SK-N-MC (cell line): Measurements from ENCODE around the gene PRELP.

ENCODE experiments used
- DNase-seq: peaks from one replicate; pipeline ENCODE4 v3.0.0-alpha.2; 2011; ENCODE audit warnings: low read depth, low spot score
- H3K27ac ChIP-seq: fragments of 200-600 bp; sonication (generic); 2 replicates; pipeline ENCODE4 v1.5.1; 2016; ENCODE audit warnings: mixed run types
- H3K36me3 ChIP-seq: fragments of 200-600 bp; sonication (generic); 2 replicates; pipeline ENCODE4 v1.6.1; 2017; ENCODE audit warnings: antibody characterized with exemption, low read length, mixed read lengths; ENCODE audit not compliant: insufficient read depth
- H3K4me3 ChIP-seq: fragments of 200-600 bp; sonication (generic); 2 replicates; pipeline ENCODE4 v1.5.1; 2016
- H3K9ac ChIP-seq: fragments of 200-600 bp; sonication (generic); 2 replicates; pipeline ENCODE4 v1.8.0; 2017; ENCODE audit warnings: mixed run types, mixed read lengths; ENCODE audit not compliant: insufficient read length
- H3K9me3 ChIP-seq: fragments of 200-600 bp; sonication (generic); 2 replicates; pipeline ENCODE4 v1.6.1; 2017; ENCODE audit warnings: low read depth, mild to moderate bottlenecking, antibody characterized with exemption, low read length, moderate library complexity, mixed read lengths
- EZH2 ChIP-seq: fragments of 200-600 bp; sonication (generic); IDR thresholded peaks from one replicate; pipeline ENCODE4 v1.6.1; 2017; ENCODE audit warnings: antibody characterized with exemption
- FOXP2 ChIP-seq: optimal IDR thresholded peaks from 2 replicates; pipeline ENCODE3; 2011; ENCODE audit warnings: mild to moderate bottlenecking, moderate library complexity; ENCODE audit not compliant: insufficient read depth; ENCODE audit errors: extremely low read length, control extremely low read depth
- POLR2AphosphoS5 ChIP-seq: IDR thresholded peaks from 2 replicates; pipeline ENCODE4 v1.6.1; 2012; ENCODE audit warnings: mild to moderate bottlenecking, low read depth, low read length, borderline replicate concordance

The PRELP gene

DNA sequence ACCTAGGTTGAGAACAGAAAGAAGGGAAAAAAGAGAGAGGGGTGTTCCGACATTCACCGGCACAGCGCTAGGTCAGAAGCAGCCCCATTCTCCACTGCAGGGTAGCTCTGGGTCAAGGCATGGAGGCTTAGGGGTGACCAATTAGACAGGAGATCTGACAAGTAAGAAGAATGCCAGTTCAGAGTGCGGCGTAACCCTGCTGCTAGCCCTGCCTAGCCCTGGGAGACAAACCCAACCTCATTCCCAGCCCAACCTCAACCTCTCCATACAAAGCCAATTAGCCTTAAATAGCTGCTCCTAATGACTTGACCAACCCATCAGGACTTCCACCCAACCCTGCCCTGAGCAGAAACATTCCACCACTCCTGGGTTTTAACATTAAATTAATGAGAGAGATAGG lies 3.4 kb downstream of the PRELP start:
- H3K9ac ChIP-seq, result no peak overlapping the region
- no peak for DNase-seq
- TF ChIP-seq EZH2 (no peak), POLR2AphosphoS5 (no peak), FOXP2 (no peak)
- H3K36me3 ChIP-seq, result no peaks in the 10 kb centered on the region
- H3K27ac ChIP-seq, result no peak overlapping the region
- no peak overlapping the region for H3K4me3 ChIP-seq
- H3K9me3 ChIP-seq, result no peaks in the 10 kb centered on the region

DNA sequence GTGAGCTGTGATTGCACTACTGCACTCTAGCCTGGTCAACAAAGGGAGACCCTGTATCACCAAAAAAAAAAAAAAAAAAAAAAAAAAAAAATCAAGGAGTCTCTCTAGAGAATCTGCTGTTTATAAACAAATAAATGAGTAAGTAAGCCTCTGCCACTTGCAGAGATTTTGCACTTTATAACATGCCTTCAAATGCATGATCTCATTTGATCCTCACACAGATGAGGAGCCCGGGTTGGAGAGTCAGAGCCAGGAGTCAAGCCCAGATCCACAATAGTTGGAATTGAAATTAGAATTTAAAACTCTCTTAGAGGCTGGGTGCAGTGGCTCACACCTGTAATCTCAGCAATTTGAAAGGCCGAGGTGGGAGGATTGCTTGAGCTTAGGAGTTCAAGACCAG lies 4.0 kb downstream of the PRELP start:
- DNase-seq, result no peak
- Histone ChIP-seq H3K27ac (no peak overlapping the region), H3K4me3 (no peak overlapping the region), H3K9me3 (no peaks in the 10 kb centered on the region), H3K36me3 (no peaks in the 10 kb centered on the region), H3K9ac (no peak overlapping the region)
- no peak for TF ChIP-seq EZH2
- TF ChIP-seq POLR2AphosphoS5, result no peak
- no peak for TF ChIP-seq FOXP2

DNA sequence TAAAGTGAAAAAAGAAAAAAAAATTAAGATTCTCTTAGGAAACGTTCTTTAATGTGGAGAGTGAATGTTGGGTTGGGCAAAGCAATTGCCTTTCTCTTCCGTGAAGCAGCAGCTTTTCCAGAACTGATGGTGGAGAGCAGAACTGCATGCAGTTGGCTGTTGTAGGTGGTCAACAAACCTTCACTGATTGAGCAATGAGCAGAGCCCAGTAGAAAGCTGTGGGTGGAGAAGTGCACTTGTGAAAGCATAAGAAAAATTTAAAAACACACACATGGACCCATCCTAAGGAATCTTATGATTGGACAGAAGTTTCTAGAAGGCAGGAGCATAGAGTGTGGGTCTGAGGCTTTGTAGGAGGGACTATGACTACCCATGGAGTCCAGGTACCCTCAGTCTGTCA lies 4.5 kb downstream of the PRELP start:
- Histone ChIP-seq H3K36me3 (no peaks in the 10 kb centered on the region), H3K4me3 (no peak overlapping the region), H3K9me3 (no peaks in the 10 kb centered on the region), H3K27ac (0 out of 2 replicates have a peak overlapping the region, but pooled peaks have one; percentile 8), H3K9ac (no peak overlapping the region)
- DNase-seq, result no peak
- no peak for TF ChIP-seq POLR2AphosphoS5

DNA sequence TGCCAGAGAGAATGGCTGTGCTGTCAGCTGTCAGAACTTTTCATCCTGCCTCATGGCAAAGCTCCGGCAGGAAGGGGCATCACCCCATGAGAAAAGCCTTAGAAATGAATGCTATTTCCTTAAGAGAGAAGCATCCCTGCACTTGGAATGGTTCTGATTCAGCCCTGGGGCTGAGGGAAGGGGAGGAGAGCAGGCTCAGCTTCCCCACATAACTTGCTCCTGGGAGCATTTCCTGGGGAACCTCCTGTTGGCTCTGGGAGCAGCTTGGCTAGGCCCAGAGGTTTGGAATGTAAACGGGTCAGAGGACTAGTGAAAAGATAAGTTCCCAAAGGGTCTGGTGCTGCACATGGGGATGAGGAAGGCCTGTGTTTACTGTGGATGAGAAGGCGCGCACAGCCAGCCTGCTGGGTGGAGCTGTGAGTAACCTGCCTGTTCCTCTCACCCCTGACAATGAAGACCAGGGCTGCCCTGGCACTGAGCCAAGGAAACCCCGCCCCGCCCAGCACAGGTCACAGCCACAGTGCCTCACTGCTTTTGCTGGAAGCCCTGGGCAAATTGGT lies 5.0 kb downstream of the PRELP start:
- Histone ChIP-seq H3K9me3 (no peaks in the 10 kb centered on the region), H3K4me3 (0 out of 2 replicates have a peak overlapping the region, but pooled peaks have one; percentile 7), H3K27ac (0 out of 2 replicates have a peak overlapping the region, but pooled peaks have one; percentile 8), H3K36me3 (no peaks in the 10 kb centered on the region), H3K9ac (no peak overlapping the region)
- no peak for TF ChIP-seq EZH2
- no peak for TF ChIP-seq FOXP2
- no peak for TF ChIP-seq POLR2AphosphoS5
- no peak for DNase-seq

DNA sequence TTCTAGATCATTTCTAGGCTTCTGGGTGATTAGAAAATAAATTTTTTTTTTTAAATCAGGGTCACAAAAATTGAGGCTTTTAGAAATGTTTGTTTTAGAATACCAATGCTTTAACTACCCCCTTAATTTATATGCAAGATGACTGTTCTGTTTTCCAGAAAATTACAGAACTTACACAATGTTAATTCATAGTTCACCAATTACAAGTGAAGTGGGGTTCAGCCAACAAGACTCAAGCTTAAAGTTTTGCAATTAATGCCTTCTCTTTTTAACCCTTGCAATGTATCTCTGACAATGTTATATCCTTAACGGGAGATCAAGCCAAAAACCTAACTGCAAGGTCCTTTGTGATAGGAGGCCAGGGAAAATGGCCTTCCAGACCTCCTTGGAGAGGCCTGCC lies 5.6 kb downstream of the PRELP start:
- no peak overlapping the region for H3K4me3 ChIP-seq
- H3K9ac ChIP-seq, result no peak overlapping the region
- TF ChIP-seq FOXP2, result no peak
- TF ChIP-seq EZH2, result no peak
- TF ChIP-seq POLR2AphosphoS5, result no peak
- H3K36me3 ChIP-seq, result no peaks in the 10 kb centered on the region
- no peak for DNase-seq
- no peaks in the 10 kb centered on the region for H3K9me3 ChIP-seq
- 0 out of 2 replicates have a peak overlapping the region, but pooled peaks have one; percentile 8 for H3K27ac ChIP-seq

DNA sequence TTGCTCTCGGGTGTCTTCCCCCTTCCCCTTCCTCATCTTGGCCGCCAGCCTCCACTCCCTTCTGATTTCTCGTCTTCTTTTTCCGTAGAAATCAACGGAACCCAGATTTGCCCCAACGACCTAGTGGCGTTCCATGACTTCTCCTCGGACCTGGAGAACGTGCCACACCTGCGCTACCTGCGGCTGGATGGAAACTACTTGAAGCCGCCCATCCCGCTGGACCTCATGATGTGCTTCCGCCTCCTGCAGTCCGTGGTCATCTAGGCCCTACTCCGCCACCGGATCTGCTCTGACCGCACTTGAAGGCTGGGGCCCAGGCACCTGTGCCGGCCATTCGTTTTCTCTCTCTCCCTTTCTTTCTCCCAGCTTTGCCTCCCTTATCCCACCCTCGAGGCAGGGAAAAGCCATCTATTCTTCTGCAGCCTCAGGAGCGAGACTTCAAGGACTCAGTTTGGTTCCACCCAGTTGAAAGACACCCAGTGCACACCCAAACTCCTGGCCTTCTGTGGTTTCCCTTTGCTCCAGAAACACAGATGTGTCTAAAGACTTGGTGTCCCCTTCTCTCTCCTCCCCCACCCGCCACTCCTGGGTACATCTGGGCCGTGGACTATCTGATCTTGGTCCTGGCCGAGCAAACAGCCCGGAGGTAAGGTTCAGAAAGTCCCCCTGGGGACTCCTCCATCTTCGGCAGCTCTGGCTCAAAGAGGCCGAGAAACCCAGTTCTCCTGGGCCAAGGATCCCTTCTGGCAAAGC lies 11.2 kb downstream of the PRELP start:
- Histone ChIP-seq H3K27ac (no peak overlapping the region), H3K36me3 (no peaks in the 10 kb centered on the region), H3K4me3 (peak overlapping the region; percentile 76; the same call in 1 of the 2 replicates), H3K9me3 (no peaks in the 10 kb centered on the region), H3K9ac (no peak overlapping the region)
- no peak for DNase-seq
- TF ChIP-seq POLR2AphosphoS5 (no peak), FOXP2 (no peak), EZH2 (no peak)

DNA sequence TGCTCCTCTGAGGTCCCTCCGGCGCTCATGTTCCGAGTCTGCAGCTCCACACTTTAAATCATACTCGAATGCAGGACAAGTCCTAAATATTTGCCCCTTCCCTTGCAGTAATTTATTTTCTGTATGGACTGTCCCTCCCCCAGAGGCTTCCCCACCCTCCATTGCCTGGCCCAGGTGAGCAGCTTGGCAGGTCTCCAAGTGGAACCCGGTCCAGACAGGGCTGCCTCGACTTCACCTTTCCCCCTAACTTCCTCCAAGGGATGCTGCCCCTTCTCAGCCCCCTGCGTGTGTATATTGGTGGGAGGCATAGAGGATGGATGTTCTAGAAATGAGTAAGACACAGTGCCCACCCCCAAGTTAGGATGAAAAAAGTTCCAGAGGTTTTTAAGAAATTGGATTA lies 12.9 kb downstream of the PRELP start:
- H3K9ac ChIP-seq, result no peak overlapping the region

DNA sequence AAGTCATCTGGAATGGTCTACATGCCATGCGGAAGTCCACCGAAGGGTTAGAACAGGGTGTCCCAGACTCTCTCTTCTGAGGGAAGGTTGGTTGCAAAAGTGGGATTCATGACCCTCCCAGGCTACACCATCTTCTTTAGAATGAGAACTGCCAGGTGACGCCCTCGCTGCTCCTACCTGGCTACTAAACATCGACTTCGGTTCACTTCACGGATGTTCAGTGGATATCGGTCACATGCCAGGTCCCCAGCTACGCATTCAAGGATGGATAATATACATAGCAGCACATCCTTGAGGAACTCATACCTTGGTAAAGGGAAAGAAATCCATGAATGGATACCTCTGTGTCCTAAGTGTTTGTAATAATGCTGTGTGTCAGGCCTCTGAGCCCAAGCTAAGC lies 15.0 kb downstream of the PRELP start:
- H3K27ac ChIP-seq, result no peak overlapping the region
- H3K4me3 ChIP-seq, result no peak overlapping the region
- TF ChIP-seq EZH2, result no peak
- TF ChIP-seq FOXP2, result no peak
- TF ChIP-seq POLR2AphosphoS5, result no peak
- H3K36me3 ChIP-seq, result no peaks in the 10 kb centered on the region
- no peaks in the 10 kb centered on the region for H3K9me3 ChIP-seq
- no peak for DNase-seq
- H3K9ac ChIP-seq, result no peak overlapping the region

More for the DNA sequence above, 12.9 kb downstream of the PRELP start:
- no peaks in the 10 kb centered on the region for H3K9me3 ChIP-seq
- no peaks in the 10 kb centered on the region for H3K36me3 ChIP-seq
- no peak for DNase-seq
- H3K4me3 ChIP-seq, result no peak overlapping the region
- H3K27ac ChIP-seq, result no peak overlapping the region
- TF ChIP-seq FOXP2 (no peak), EZH2 (no peak), POLR2AphosphoS5 (no peak)

DNA sequence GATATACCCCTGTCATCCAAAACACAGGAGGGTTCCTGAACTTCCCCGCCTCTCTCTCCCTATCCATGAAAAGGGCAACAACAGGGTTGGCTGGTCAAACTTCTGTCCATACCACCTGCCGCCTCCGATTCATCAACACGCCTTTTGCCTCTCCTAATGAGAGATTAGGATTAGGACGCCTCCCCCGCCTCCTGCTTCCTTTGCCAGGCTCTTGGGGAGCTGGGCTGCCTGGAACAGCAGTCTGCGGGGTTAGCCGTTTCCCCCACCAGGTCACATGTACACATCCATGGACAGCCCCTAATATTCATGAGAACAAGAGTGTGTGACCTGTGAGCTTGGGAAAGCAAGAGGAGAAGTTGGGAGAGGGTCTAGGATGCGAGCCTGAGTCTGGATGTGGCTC lies 16.1 kb downstream of the PRELP start:
- no peak for TF ChIP-seq FOXP2
- no peak for TF ChIP-seq EZH2
- TF ChIP-seq POLR2AphosphoS5, result no peak
- Histone ChIP-seq H3K9ac (no peak overlapping the region), H3K36me3 (no peaks in the 10 kb centered on the region), H3K4me3 (no peak overlapping the region), H3K27ac (no peak overlapping the region), H3K9me3 (no peaks in the 10 kb centered on the region)
- DNase-seq, result no peak
